DMS114 treated with DMSO at 0.1 percent for 48 hours (cell line): ENCODE results near the gene LMBR1.

ENCODE experiments used
- DNase-seq: peaks from one replicate; lab custom pipeline; 2025; ENCODE audit not compliant: unreplicated experiment; lab: John Stamatoyannopoulos, UW

Gene LMBR1

GRCh38 chr7:156764016-156764669 is 128.8 kb downstream of the LMBR1 start:
- DNase-seq: peak; percentile 78

GRCh38 chr7:156759579-156760202 is 133.3 kb downstream of the LMBR1 start:
- DNase-seq: no peak

GRCh38 chr7:156759143-156759542 is 133.8 kb downstream of the LMBR1 start:
- DNase-seq: no peak

DNA sequence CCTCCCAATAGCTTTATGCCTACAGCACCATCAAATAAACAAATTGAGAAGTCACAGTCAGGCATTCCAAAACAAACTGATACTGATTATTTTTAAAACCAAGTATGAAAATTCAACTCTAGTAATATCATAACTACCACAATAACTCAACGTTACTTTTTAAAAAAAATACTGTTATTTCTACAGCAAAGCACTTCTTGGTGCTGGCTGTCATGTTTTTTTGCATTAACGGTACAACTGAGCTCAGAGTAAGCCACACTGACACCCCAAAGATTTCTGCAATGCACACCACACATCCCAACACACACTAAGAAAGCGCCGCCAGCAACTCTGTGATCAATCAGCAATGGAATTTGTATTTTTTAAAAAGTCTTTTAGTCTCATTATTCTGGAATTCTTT is 138.8 kb downstream of the LMBR1 start:
- no peak for DNase-seq

DNA sequence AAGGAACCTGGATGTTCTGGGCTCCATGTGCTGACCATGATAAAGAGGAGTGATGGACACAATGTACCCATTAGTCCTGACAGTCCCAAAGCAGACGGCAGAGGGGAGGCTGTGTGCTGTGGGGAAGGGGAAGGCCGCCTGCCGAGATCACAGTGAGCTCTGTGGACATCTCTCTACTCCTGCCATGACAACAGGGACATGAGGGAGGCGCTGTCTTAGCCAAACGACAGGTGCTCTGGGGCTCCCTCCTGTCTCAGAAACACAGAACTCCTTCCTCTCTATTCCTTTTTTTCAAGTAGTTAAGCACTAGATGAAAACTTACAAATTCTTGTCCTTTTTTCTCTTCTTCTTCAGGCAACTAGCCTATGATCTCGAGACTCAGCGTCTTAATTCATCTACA is 139.4 kb downstream of the LMBR1 start:
- no peak for DNase-seq

DNA sequence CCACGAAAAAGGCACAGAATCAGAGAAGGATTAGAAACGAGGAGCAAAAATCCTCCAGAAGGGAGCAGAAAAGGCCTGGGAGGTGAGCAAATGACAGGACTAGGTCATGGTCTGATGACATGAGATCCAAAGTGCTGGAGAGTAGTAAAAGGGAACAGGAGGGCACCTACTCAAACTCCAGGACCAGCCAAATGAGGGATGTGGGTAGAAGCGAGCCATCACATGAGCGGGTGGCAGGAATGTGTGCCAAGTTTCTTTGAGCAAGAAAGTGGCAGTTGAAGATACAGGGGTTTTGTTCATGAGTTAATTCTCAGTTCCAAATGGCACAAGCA is 139.8 kb downstream of the LMBR1 start:
- no peak for DNase-seq

DNA sequence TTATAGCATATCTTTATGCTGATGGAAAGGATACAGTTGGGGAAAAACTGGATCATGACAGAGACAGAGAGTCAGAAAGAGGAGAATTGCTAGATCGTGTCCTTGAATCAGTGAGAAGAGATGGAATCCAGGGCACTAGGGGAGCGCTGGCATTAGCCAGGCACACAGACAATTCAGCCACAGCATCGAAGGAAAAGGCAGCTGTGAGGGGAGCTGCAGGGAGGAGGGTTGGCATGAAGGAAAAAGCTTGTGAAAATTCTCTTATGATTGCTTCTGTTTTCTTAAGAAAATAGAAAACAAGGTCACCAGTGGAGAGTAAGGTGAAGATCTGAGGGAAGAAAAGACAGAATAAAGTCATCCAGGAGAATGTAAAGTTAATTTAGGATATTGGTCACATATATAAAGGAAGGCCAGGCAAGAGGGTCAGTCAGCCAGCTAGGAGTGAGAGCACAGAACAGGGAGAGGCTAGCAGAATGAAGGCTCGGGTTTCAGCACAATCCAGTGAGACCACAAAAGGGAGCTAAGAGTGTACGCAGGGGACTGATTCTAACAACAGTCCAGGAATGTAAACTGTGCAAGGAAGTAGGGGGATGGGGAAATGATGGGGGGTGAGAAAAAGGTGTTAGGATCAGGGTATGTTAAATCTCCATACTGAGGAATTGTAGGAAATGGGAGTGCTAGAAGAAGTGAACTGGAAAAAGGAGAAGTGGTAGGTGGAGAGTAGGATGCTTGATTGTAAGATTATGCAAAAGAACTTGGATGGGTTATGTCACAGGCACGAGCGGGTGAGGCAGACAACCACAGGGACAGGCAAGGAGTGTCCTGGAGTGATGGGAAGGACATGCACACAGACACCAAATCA is 140.4 kb downstream of the LMBR1 start:
- no peak for DNase-seq

DNA sequence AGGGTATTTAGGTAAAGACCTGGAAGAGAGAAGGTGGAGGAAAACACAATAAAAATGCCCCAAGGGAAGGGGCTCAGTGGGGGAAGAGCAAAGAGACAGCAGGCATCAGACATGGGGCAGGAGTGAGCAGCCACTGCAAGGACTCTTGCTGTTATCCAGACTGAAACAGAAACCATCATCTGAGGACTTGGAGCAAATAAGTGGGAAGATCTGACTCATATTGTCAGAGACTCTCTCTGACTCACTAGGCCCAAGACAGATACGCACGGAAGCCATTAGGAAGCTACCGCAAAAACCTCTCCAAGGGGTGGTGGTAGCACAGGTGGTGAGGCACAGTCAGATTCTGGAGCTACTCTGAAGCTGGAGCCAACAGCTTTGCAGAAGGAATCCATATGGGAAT is 141.7 kb downstream of the LMBR1 start:
- no peak for DNase-seq

DNA sequence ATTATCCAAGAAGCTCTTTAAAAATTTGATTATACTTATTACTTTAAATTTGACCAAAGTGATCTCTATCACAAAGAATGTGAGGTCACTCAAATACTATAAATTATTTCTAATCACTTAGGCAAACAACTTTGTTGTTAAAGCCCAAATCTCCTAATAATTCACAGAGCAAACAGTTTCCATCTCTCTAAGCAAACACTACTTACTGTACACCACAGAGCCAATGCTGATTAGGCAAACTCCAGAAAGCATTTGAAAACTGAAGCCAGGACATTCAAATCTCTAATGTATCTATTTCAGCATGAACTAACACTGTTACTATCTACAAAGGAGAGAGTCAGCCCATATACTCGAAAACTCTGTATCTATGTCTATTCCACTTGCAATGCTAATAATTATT is 145.3 kb downstream of the LMBR1 start:
- DNase-seq: no peak

- DNase-seq: no peak
Observed at GRCh38 chr7:156746891-156747290, 146.1 kb downstream of the LMBR1 start.

DNA sequence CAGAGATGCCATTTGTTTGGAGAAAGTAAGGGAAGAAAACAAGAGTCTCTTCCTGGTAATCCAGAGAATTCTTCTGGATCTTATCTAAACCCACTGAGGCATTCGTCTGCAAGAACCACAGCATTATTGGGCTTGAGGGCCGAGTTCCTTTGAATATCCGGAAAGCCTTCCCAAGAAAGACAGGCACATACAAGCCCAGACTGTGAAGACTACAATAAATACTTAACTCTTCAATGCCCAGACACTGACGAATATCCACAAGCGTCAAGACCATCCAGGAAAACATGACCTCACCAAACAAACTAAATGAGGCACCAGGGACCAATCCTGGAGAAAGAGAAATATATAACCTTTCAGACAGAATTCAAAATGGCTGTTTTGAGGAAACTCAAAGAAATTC is 153.4 kb downstream of the LMBR1 start:
- no peak for DNase-seq

DNA sequence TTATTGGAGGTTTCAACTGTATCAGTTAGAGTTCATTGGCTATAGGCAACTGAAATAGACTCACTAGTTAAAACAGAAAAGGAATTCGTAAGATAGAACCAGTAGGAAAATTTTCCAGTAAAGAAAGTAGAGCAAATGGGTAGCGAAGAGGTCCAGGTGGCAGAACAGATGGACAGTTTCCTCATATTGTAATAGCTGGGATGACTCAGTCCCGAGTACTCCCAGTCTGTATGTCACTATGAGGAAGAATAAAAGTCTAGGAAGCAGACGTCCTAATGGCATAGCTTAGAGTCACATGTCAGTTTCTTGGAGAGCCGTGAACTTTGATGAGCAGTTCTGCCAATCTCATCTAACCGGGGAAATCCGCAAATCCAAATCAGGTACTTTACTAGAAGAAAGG is 157.1 kb downstream of the LMBR1 start:
- no peak for DNase-seq

DNA sequence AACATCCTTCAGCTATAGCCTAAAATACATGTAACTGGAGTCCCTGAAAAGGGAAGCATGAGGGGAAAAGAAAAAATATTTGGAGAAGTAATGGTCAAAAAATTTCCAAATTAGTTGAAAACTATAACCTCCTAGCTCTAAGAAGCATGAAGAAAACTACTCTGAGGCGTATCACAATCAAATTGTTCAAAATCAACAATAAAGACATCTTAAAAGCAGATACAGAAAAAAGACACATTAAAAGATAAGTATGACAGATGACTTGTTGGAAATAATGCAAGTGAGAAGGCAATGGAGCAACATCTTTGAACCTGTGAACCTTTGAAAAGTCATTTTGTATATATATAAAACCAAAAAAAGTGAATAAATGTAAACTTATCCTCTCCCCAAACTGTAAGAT is 159.3 kb downstream of the LMBR1 start:
- no peak for DNase-seq

- no peak for DNase-seq
Observed at GRCh38 chr7:156732091-156732625, 160.8 kb downstream of the LMBR1 start.

- DNase-seq: no peak
Observed at GRCh38 chr7:156731651-156732050, 161.3 kb downstream of the LMBR1 start.

DNA sequence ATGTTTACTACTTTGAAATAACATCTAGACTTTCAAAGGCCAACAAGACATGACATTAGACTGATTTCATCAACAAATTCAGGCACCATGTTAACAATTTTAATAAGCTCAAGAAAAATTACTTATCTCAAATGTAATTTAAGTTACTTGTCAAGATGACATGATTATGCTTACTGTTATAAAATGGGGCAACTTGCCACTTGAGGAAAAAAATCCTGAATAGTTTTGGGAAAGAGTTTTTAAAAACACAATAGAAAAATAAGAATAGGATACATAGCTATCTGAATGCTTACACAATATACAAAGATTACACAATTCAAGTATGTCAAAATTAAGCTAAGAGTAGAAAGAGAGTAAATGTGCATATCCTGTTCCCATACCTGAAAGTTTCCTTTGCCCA is 167.0 kb downstream of the LMBR1 start:
- no peak for DNase-seq

DNA sequence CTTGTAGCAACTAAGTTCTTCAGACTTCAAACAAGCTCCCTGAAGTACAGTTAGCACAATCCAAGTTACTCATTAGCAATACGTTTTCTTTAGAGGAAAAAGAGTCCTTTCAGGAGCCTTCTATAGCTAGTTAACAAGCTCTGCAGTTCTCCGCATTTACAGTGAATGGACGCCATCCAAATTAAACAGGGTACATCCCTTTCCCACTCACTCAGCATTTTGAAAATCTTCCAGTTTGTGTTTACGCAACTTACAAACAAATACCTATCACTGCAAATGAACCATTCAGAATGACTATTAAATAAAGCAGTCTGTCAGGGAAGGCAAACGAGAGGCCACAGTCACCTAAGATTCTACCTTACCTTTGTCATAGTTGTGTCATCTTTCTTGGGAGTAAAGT is 167.9 kb downstream of the LMBR1 start:
- no peak for DNase-seq

- DNase-seq: no peak
Observed at GRCh38 chr7:156722043-156722826, 170.7 kb downstream of the LMBR1 start.

- DNase-seq: no peak
Observed at GRCh38 chr7:156703773-156704482, 189.1 kb downstream of the LMBR1 start.

DNA sequence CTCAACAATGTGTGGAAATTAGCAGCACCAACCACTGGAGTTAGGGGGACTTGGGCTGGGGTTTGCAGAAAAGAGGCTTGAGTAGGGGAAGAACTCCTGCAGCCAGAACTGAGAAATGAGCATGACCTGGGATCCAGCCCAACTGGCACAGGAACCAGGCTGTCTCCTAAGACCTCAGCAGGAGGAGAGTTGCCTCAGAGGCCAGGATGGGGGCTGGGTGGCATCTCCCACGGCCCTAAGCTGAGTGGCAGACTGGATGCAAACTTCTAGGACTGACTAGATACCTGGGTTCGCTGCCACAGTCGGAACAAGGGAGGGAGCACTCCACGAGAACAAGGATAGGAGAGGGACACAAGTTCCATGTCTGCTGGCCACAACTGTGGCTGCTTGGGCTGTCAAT is 189.8 kb downstream of the LMBR1 start:
- no peak for DNase-seq

DNA sequence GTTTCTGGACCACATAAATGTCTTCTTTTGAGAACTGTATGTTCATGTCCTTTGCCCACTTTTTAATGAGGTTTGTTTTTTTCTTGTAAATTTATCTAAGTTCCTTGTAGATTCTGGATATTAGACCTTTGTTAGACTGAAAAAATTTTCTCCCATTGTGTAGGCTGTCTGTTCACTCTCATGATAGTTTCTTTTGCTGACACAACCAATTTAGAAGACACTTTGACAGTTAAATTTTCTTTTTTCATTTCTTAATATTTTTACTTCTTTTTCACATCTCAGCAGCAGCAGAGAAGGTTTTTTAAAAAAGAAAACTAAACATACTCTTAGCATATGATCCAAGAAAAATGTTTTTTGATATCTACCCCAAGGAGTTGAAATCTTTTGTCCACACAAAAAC is 190.6 kb downstream of the LMBR1 start:
- no peak for DNase-seq
